GM19099 (cell line): Measurements from ENCODE around the gene PRUNE2.

Experiments used
- POLR2A ChIP-seq: IDR thresholded peaks from 3 replicates; pipeline ENCODE4 v1.6.1; 2011; ENCODE audit warnings: low read depth; ENCODE audit not compliant: insufficient read length; ENCODE audit errors: extremely low read depth

The PRUNE2 gene

GRCh38 chr9:76905791-76906646, at the start of gene PRUNE2:
Gene PRUNE2 (minus strand): TSS chr9:76906114. CDS start chr9:76905963, 151 bp downstream.
- TF ChIP-seq POLR2A: no peak

GRCh38 chr9:76949865-76950264, 44.0 kb upstream of the PRUNE2 start:
- no peak for TF ChIP-seq POLR2A

GRCh38 chr9:76944011-76944410, 38.1 kb upstream of the PRUNE2 start:
- TF ChIP-seq POLR2A: no peak

GRCh38 chr9:76943054-76943453, 37.1 kb upstream of the PRUNE2 start:
- no peak for TF ChIP-seq POLR2A

GRCh38 chr9:76932757-76933156, 26.8 kb upstream of the PRUNE2 start:
- no peak for TF ChIP-seq POLR2A

GRCh38 chr9:76932265-76932664, 26.4 kb upstream of the PRUNE2 start:
- TF ChIP-seq POLR2A: no peak

GRCh38 chr9:76927540-76928240, 21.8 kb upstream of the PRUNE2 start:
- TF ChIP-seq POLR2A: no peak

GRCh38 chr9:76926846-76927245, 20.9 kb upstream of the PRUNE2 start:
- no peak for TF ChIP-seq POLR2A

GRCh38 chr9:76926324-76926741, 20.4 kb upstream of the PRUNE2 start:
- no peak for TF ChIP-seq POLR2A

GRCh38 chr9:76921165-76921564, 15.3 kb upstream of the PRUNE2 start:
- no peak for TF ChIP-seq POLR2A

GRCh38 chr9:76917299-76917698, 11.4 kb upstream of the PRUNE2 start:
- no peak for TF ChIP-seq POLR2A

GRCh38 chr9:76916231-76916630, 10.3 kb upstream of the PRUNE2 start:
- no peak for TF ChIP-seq POLR2A

GRCh38 chr9:76913467-76913866, 7.6 kb upstream of the PRUNE2 start:
- TF ChIP-seq POLR2A: no peak

- no peak for TF ChIP-seq POLR2A
Measured at GRCh38 chr9:76912636-76913275, 6.8 kb upstream of the PRUNE2 start.

GRCh38 chr9:76911971-76912370, 6.1 kb upstream of the PRUNE2 start:
- TF ChIP-seq POLR2A: no peak
